Measurements from ENCODE around the gene ILKAP. TPM values are rescaled to one million over a fixed set of nuclear protein-coding genes. Genes with fewer than 3 reads are reported as not detected.

Gene ILKAP
- total RNA-seq, 4 donors from 2014 or later, result 27.2 to 48.0 (median 37.2) TPM

DNA sequence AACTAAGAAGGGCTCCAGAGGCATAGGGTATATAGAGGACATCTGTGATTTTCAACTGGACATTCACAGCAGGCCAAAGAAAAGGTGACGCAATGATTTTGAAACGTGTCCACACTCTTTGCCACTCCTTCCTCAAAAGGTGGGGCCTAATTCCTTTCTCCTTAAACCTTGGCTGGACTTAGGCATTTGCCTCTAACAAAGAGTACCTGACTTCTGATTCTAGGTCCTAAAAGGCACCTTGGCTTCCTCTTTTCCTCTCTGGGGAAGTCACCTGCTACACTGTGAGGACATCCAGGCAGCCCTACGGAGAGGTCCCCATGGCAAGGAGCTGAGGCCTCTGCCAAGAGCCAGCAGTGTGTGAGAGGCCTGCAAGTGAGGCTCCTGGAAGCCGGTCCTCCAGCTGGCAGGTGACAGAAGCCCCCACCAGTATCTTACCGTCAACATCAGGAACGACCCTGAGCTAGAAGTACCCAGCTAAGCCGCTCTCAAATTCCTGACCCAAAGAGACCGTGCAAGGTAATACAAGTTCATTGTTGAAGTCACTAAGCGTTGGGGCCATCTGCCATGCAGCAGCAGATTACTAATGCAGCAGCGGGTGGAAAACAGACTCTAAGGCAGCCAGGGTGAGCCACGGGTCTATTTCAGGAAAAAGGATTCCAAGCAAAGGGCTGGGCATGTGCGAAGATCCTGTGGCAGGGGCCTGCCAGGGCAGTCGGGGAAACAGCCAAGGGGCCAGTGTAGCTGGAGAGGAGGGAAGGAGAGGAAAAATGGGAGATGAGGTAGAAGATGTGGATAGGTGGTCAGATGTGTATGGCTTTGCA lies 43.7 kb upstream of the ILKAP start:
- TF ChIP-seq, protein P1, sequence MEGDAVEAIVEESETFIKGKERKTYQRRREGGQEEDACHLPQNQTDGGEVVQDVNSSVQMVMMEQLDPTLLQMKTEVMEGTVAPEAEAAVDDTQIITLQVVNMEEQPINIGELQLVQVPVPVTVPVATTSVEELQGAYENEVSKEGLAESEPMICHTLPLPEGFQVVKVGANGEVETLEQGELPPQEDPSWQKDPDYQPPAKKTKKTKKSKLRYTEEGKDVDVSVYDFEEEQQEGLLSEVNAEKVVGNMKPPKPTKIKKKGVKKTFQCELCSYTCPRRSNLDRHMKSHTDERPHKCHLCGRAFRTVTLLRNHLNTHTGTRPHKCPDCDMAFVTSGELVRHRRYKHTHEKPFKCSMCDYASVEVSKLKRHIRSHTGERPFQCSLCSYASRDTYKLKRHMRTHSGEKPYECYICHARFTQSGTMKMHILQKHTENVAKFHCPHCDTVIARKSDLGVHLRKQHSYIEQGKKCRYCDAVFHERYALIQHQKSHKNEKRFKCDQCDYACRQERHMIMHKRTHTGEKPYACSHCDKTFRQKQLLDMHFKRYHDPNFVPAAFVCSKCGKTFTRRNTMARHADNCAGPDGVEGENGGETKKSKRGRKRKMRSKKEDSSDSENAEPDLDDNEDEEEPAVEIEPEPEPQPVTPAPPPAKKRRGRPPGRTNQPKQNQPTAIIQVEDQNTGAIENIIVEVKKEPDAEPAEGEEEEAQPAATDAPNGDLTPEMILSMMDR (IDR thresholded peaks at IDR 0.05; ENCODE audit: low read depth), result no peak

DNA sequence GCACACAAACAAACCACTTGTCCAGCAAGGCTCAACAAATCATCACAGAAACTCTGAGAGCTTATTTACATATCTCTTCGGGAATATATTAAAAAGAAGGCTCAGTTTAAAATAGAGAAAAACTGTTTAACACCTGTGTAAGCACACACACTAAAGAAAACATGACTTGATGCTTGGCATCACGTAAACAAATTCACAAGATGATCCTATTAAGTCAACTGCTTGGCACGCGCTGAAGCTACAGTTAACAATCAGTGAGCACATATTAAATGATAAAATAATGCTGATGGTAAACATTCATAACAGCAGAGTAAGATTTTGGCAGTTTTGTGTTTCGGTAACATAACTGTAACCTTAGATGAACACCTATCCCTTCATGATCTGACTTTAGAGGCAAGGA lies 40.7 kb upstream of the ILKAP start:
- TF ChIP-seq, protein P1 (IDR thresholded peaks at IDR 0.05; ENCODE audit: low read depth), result no peak

DNA sequence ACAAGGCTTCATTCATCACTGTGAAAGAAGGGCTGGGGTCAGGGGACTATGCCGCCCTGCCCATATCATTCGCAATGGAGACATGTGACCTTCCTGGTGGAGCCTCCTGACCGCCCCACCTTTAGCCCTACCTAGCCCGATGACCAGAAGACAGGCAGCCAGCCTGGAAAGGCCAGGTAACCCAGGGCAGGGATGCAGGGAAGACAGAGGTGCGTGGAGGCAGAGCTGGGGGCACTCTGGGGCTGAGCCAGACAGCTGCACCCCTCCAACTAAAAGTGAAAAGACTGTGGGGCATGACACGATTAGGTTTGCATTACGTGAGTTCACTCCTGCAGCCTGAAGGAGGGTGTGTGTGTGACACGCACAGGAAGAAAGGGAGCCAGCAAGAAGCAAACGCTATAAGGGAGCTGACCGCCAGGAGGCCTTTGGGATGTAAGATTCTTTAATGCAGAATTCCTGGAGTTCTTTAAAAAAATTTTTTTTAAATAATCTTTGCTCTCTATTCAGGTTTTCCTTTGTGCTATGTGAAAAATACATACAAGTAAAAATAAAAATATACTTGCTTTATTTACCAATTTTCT lies 40.1 kb upstream of the ILKAP start:
- TF ChIP-seq, protein P1 (IDR thresholded peaks at IDR 0.05; ENCODE audit: low read depth), result no peak

DNA sequence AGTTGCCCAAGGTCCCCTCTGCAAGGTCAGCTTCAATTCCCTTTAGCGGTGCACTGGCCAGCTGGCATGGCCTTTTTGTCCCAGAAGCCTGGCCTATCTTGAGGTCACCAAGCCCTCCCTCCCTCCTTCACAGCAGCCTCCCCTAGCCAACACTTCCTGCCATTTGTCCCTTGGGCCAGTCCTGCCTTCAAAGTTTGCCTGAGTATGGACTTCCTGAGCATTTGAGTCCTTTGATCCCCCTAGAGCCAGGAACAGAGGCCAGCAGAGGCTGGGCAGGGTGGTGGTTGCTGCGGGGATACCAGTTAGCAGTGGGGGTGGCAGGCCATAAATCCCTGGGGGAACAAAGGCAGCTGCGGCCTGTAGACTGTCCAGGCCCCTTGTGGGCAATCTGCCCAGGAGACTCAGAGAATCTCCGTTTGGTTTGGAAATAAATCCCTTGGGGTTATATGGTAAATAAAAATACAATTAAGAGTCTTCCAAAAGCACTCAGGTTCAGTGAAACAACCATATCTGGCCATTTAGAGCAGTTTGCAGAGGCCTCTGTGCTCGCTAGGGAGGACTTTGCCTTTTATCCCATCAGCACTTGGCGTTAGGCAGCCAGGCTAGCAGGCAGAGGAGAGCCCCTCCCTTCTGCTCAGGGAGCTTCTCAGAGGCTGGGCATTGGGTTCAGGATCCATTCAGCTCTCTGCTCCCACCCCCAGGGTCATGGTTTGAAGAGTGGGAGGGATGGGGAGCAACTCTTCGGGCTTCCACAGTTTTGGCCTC lies 39.4 kb upstream of the ILKAP start:
- TF ChIP-seq, protein P1 (IDR thresholded peaks at IDR 0.05; ENCODE audit: low read depth), result no peak

DNA sequence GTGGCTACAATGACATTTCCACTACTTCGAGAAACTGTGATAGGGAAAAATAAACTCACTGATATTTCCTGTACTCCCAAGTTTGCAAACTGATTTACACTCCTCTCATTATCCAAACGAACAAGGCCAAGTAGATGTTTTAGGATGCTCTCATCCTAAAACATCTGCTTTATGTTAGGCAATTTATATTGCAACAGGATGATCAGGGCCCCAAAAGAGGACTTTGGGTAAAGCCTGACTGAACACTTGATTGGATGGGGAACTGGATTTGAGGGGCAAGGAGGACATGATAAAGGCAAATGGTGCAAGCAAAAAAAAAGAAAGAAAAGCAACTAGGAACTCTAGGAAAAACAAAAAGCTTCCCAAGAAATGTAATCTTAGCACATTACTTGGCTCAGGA lies 38.5 kb upstream of the ILKAP start:
- TF ChIP-seq, protein P1 (IDR thresholded peaks at IDR 0.05; ENCODE audit: low read depth), result no peak

DNA sequence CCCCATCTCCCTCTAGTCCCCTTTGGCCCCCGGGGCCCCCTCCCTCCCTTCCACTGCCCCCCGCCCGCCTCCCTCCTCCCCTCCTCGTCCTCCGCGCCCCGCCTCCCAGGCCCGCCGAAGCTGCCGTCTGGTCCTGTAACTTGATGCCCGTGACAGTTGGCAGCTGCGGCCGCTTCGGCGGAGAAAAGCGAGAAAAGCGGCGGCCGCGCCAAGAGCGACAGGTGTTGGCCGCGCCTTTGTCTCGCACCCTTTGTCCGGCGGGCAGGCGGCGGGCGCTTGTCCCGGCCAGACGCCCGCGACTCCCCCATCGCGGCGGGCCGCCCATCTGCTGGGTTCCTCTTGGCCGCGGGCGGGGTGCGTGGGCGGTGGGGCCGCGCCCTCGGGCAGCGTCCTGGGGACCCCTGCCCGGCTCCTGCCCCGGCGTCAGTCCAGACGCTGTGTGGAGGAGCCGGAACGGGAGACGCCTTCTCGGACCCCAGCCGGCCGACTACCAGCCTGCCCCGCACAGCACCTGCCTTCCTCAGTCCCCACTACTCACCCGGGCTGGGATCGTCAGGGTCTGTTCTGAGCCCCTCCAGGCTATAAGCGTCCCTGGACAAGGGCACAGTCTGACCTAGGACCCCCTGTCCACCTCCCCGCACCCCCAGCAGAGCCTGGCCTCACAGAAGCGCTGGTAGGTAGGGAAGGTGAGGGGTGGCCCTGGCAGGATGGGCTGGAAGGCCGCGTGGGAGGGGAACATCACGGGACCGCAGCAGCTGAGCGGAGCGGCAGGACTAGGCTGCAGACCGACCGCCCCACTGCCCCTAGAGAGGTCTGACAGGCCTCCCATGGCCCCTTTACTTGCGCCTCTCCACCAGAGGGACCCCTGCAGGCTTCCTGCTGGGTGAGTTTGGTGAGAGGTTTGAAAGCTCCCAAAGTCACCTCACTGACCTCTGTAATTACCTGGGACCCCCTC lies 37.5 kb upstream of the ILKAP start:
- TF ChIP-seq, protein P1 (IDR thresholded peaks at IDR 0.05; ENCODE audit: low read depth), result no peak
